Prostate gland (tissue), 2 donors: ENCODE results near the gene CKMT2.

ENCODE experiments used
- CTCF ChIP-seq, 4 experiments: fragments of 200-600 bp in 2 of 4; fragments of 450-650 bp in 2 of 4; sonication (generic) in 2 of 4; IDR thresholded peaks; 1 replicate in 3 of 4; 2 replicates in 1 of 4; pipeline ENCODE4 v1.5.1; 2016 to 2019; ENCODE audit warnings: antibody characterized with exemption in 4 of 4, mild to moderate bottlenecking in 2 of 4, moderate library complexity in 2 of 4
- POLR2AphosphoS5 ChIP-seq: sonication (generic); formaldehyde crosslinking; IDR thresholded peaks from one replicate; pipeline ENCODE4 v1.6.1; 2017; ENCODE audit warnings: antibody characterized with exemption

GRCh38 chr5:81315336-81315735, 82.2 kb downstream of the CKMT2 start:
- no peak for TF ChIP-seq POLR2AphosphoS5
- no peak for TF ChIP-seq CTCF (IDR thresholded peaks at IDR 0.05)
